HG03060 (cell line): ENCODE data around the gene FRAS1.
"Not testable (repeated sequence)": the region's sequence is repeated elsewhere in the genome, so short reads cannot be mapped to it uniquely, and the experiment has no call there.

ENCODE experiments used
- ATAC-seq: cut with Tn5 transposase; IDR thresholded peaks from one replicate; pipeline ENCODE4 v1.9.1; 2021; ENCODE audit warnings: low read depth, moderate number of reproducible peaks; ENCODE audit not compliant: unreplicated experiment

Gene FRAS1

DNA sequence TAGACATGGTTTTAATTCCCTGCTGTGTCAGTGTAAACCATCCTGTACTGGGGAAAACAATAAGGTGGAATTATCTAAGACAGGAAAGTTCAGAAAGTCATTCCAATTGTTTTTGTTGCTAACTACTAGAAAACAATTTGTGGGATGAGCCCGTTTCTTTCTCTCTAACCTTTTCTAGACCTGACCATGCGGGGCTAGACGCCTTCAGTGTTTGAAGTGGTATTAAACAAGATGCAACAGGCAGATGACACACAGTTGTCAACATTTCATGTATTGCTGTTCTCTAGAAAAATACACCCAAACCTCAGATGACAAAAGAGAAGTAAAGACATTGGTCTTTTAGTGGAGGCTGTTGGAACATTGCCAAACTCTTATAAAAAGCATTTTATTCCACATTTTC lies 105.7 kb downstream of the FRAS1 start:
- no peak for ATAC-seq

DNA sequence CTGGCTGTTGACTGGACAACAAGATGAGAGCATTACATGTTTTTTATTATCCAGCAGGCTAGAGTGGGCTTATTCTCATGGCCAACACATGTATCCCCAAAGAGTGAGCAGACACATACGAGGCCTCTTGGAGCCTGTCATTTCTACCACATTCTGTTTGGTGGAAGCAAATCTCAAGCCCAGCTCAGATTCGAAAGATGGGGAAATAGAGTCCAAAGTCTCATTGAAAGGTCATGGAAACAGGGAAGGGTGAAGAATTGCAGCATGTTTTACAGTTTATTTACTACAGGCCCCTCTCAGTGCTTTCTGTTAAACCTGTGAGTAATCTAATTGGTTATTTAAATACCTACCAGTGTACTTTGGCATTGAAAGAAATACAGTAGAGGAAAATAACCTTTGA lies 108.6 kb downstream of the FRAS1 start:
- no peak for ATAC-seq

- ATAC-seq: no peak
Observed at GRCh38 chr4:78166622-78167021, 109.5 kb downstream of the FRAS1 start.

GRCh38 chr4:78167510-78167909 lies 110.4 kb downstream of the FRAS1 start:
- no peak for ATAC-seq

DNA sequence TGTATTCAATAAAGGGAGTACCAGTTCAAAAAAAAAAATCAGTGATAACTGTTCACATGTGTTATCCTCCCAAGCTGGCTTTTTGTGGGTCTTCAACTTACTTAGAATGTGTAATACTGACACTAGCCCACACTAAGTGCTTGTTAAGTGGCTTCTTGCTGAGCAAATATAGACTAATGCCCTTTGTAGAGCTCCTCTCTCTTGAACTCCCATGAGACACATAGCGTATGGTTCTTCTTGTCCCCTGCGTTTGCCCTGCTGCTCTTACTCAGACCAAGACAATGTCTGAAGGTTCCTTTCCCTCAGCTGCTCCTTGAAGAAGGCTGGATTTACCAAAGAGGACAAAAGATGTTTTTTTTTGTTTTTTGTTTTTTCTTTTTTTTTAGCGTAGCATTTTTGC lies 110.9 kb downstream of the FRAS1 start:
- no peak for ATAC-seq

DNA sequence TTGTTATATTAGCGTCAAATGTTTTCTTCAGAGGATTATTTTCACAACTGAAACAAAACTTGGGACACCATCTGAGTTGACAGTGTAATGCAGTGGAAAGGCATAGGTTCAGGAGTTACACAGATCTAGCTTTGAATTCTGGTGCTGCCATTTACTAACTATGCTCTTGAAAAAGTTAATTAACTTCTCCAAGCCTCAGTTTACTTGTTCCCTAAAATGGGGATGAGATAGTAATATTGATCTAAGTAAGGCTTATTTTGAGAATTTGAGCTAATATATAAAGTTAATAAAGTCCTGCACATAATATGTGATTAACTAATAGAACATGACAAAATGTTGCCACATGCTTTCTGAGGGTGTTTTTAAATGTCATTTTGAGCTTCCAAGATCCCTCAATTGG lies 112.6 kb downstream of the FRAS1 start:
- no peak for ATAC-seq

DNA sequence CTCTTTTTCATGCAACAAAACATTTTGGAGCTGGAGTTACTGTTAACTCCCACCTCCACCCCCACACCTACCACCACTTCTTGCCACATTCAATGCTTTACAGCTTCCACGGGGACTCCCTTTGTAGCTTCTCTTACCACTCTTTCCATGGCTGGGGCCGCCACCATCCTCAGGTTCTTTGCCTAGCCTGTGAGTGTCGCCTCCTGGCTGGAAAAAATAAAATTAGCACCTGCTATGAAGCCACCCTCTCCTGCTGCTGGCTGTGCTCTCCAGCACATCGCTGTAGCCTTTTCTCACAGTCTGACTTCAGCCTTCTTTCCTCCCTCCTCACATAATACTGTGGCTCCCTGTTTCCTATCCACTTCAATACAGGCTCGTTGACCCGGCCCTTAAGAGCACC lies 114.4 kb downstream of the FRAS1 start:
- no peak for ATAC-seq

DNA sequence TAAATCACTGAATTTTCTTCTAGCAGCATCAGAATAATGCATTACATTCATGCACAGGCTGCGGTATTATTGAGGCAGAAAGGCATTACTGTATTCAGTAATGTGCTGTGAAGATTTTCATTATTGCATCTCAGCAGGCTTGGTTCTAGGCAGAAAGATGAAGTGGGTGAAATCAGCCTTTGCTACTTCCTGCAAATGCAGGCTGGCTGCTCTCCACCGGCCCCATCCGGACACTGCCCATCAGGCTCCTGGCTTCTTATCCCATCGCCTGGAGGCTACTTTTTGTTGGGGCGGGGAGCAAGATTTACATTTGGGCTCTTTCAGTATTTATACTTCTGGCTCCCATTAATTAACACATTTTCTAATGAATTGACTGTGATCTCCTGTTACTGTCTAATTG lies 117.8 kb downstream of the FRAS1 start:
- no peak for ATAC-seq

DNA sequence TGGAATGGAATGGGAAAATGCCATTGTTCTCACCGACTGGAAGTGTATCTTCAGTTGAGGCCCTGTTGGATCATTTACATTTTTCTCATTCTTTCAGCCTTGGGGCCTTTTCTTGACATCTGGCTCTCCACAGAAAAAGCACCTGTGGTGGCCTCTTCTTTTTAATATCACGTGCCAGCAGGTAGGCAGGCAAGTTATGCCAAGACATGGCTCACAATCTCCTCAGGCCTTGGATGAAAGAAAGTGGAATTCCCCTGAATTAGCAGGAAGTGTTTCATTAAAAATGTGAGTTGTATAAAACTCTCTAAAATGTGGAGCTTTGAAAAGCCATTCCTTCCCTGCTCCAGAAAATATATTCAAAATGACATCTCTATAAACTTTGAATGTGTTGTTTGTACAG lies 122.1 kb downstream of the FRAS1 start:
- ATAC-seq: no peak

DNA sequence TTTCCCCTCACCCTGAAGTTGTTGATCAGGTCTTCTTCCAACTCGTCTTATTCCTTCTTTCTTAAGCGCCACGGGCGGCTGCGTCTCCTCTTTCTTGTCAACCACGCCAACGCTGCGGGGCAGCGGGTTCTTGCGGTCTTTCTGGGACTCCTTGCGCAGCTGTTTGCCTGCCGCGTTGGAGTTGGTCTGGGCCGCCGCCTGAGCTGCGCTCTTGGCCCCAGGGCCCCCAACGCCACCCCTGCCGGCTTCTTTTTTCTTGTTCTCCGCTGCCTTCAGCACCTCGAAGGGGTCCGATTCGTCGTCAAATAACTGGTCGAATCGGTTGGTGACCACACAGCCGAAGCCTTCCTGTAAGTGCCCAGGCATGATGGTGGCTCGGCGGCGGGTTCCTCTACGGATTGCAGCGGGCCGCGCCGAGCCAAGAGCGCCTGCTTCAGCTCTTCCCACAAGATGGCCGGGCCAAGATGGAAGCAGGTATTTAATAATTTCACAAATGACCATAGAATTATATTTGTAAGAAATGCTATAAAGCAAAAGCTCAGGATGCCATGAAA lies 124.6 kb downstream of the FRAS1 start:
- not testable (repeated sequence) for ATAC-seq

GRCh38 chr4:78184584-78184983 lies 127.5 kb downstream of the FRAS1 start:
- ATAC-seq: no peak

GRCh38 chr4:78185117-78185516 lies 128.0 kb downstream of the FRAS1 start:
- ATAC-seq: no peak

- no peak for ATAC-seq
Observed at GRCh38 chr4:78186597-78187543, 129.7 kb downstream of the FRAS1 start.

DNA sequence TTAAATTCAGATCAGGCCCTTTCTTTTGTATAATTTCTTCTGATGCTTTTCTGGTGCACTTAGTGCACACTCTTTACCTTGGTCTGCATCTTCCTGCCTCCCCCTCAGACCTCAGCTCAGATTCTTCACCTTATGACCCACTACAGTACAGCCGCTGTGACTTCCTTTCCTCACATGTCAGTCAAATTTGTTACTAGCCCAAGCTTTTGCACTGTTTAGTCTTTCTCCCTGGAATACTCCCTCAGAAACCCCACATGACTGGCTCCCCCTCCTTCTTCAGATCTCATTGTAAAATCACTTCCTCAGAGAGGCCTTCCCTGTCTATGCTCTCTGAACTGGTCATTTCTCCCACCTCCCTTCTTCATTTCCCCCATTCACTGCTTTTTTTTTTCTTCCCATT lies 132.9 kb downstream of the FRAS1 start:
- no peak for ATAC-seq

DNA sequence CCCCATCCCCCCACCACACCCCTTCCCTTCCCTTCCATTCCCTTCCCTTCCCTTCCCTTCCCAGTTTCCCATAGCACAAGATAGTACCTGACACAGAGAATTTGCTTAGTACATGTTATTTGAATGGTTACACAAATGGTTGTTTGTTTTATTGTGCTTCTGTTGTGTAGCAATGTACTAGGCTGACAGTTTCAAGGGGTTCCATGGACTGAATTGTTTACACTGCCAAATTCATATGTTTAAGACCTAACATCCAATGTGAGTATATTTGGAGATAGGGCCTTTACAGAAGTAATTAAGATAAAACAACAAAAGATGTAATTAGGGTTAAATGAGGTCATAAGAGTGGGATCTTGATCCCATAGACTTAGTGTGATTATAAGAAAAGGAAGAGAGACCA lies 133.5 kb downstream of the FRAS1 start:
- no peak for ATAC-seq

GRCh38 chr4:78197947-78198346 lies 140.8 kb downstream of the FRAS1 start:
- no peak for ATAC-seq

DNA sequence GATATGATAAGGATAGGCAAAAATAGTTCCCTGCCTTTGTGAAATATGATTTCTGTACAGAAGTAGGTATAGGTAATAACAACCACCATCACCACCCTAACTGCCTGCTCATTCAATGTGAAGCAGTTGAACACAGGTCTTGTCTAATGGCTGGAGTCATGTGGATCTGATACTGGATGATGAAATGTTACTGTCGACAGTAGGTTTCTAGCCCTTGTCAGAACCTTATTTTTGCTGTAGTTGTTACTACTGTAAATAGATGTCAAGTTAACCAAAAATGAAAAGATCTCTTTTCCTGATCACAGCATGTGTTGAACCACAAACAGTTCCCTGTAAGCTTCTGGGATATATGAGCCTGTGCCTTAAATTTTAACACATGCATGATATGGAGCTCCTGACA lies 142.9 kb downstream of the FRAS1 start:
- no peak for ATAC-seq

- ATAC-seq: no peak
Observed at GRCh38 chr4:78200949-78201348, 143.8 kb downstream of the FRAS1 start.

DNA sequence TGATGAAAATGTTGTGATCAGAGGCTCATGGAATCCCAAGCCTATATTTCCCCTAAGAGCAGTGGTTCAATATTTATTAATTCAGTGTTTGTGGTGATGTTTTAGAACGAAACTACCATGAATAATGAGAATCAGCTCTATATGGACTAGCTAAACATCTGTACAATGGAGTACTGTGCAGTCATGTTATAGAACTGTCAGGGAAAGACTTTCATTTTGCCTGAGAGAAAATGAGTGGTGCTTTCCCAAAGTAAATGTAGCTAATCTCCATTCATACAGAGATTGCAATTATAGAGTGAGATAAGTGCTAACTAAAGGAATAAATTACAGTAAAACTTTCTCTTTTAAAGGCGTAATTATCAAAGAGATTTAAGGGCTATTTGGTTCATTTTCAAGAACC lies 147.1 kb downstream of the FRAS1 start:
- ATAC-seq: no peak

DNA sequence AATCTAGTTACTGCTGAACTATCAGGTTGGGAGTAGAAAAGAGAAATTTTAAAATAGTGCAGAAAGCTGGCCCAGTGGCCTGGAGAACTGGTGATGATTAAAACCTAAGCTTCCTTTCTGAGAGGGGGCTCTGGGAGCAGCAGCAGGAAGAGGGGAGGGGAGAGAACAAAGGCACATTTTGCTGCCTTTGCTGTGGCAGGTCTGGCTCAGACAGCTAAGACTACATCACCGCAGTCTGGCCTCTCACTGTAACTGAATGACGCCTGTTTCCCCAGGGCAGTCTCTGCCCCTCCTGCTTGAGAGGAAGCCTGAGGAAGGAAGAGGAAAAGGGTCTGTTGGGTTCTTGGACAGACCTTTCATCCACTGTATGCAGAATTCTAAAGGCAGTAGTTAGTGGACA lies 148.5 kb downstream of the FRAS1 start:
- ATAC-seq: no peak

DNA sequence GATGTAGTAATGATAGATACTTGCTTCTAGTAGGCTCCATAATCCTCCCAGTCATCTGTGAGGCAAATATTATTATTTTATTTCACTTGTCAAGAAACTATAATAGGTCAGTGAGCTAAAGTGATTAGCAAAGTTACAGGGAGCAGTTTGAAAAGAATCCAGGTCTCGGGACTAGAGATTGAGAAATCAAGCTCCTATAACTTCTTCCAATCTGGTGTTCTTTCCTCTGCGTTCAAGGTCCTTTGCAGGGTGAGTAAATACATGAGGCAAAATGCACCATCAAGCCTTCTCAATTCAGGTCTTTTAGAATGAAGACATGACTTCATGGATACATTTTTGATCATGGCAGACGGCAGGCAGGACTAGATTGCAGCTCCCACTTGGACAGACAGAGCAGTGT lies 150.4 kb downstream of the FRAS1 start:
- ATAC-seq: no peak

DNA sequence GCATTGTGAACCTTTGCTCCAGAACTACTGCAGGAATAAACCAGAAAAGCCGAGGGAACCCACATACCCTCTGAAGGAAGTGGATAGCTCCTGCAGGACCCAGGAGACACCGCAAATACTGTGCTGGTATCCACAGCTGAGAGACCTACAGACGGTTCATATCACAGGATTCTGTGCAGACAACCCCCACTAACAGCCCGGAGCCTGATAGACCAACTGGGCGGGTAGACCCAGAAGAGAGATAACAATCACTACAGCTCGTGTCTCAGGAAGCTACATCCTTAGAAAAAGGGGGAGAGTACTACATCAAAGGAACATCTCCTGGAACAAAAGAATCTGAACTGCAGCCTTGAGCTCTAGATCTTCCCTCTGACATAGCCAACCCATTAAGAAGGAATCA lies 150.8 kb downstream of the FRAS1 start:
- ATAC-seq: no peak
